ENCODE results near the gene NEDD8.

NEDD8 gene

DNA sequence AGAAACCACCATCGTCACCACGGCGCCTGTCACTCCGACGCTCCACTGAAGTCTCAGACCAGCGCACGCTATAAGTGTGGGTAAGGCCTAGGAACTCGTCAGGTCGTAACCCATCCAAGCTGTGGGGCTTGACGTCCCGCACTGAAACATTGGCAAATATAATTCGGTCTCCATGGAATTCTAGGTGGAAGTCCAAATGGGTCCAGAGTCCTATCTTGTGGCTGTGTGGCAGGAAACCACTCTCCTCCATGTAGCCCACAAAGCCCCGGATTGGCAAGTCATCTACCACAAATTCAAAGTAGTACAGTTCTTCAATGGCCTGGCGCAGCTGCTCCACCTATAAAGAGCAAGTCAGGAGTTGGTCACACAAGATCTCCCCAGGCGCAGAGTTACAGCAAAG is 39.2 kb downstream of the NEDD8 start:
- POLR2A ChIA-PET = no interaction called here
- no peak overlapping the region for H3K4me3 ChIP-seq (ENCODE audit: low read depth, low read length)
- CTCF ChIA-PET = no interaction called here
- H3K9me3 ChIP-seq (ENCODE audit: control insufficient read depth, insufficient read depth, low read depth, low read length) = no peaks in the 10 kb centered on the region
- H3K4me1 ChIP-seq (ENCODE audit: control insufficient read depth, insufficient read depth, low read length) = peaks cover 6% of the 10 kb centered on the region; the same call in 1 of the 2 replicates
- TF ChIP-seq SCRT2 (tag by site-specific recombination; IDR thresholded peaks at IDR 0.05) = no peak
- TF ChIP-seq ZNF404 (tag by site-specific recombination; IDR thresholded peaks at IDR 0.05) = no peak
- no peak for TF ChIP-seq BCL11B (tag by site-specific recombination; IDR thresholded peaks at IDR 0.05; ENCODE audit: low read depth)
- TF ChIP-seq GLI4 (tag by site-specific recombination; IDR thresholded peaks at IDR 0.05) = no peak
- TF ChIP-seq ZNF221 (tag by site-specific recombination; IDR thresholded peaks at IDR 0.05; ENCODE audit: borderline replicate concordance) = no peak
- TF ChIP-seq ZBTB7A (tag by site-specific recombination; IDR thresholded peaks at IDR 0.05; ENCODE audit: low read depth) = no peak
- no peak for TF ChIP-seq HOXA7 (CRISPR knock-in tag; IDR thresholded peaks at IDR 0.05; ENCODE audit: borderline replicate concordance)
- TF ChIP-seq KLF8 (tag by site-specific recombination; IDR thresholded peaks at IDR 0.05) = no peak
- TF ChIP-seq ZNF175 (tag by site-specific recombination; IDR thresholded peaks at IDR 0.05) = no peak
- TF ChIP-seq REPIN1 (tag by site-specific recombination; IDR thresholded peaks at IDR 0.05; ENCODE audit: low read depth) = no peak
- no peak for TF ChIP-seq ZNF555 (tag by site-specific recombination; conservative IDR thresholded peaks at IDR 0.05)
- TF ChIP-seq IKZF3 (tag by site-specific recombination; IDR thresholded peaks at IDR 0.05) = no peak
- TF ChIP-seq ZNF184 (tag by site-specific recombination; IDR thresholded peaks at IDR 0.05) = no peak
- TF ChIP-seq ZSCAN16 (tag by site-specific recombination; IDR thresholded peaks at IDR 0.05) = no peak
- no peak for TF ChIP-seq ZNF768 (tag by site-specific recombination; IDR thresholded peaks at IDR 0.05)
- no peak for TF ChIP-seq KLF16 (tag by site-specific recombination; IDR thresholded peaks at IDR 0.05)
- TF ChIP-seq ZNF140 (tag by site-specific recombination; IDR thresholded peaks at IDR 0.05) = no peak
- TF ChIP-seq ZNF76 (tag by site-specific recombination; IDR thresholded peaks at IDR 0.05; ENCODE audit: borderline replicate concordance, low read depth) = no peak
- no peak for TF ChIP-seq ZNF48 (tag by site-specific recombination; IDR thresholded peaks at IDR 0.05)
- peaks cover 6 to 43% of the 10 kb centered on the region in 2 experiments for H3K36me3 ChIP-seq (ENCODE audit: control insufficient read depth in 2 of 2, insufficient read depth in 1 of 2, low read length in 2 of 2)
- no peak overlapping the region for H3K27ac ChIP-seq (ENCODE audit: extremely low read depth, low read depth, low read length)

DNA sequence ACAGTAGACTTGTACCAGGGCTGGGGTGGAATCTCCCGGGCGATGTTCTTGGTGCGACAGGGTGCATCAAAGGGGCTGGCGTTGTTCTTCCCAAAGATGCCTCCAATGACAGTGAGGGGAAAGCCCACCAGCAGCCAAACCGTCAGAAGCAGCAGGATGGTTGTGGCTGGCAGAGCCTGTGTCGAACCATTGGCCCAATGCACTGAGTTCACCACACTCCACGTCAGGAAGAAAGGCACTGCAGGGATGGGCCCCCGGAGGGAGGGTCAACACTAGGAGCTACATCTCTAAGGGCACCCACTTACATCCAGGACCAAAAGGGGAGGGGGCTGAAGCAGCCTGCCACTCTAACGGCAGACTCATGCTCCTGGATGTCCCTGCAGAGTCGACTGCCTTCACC is 41.8 kb downstream of the NEDD8 start:
- CTCF ChIA-PET = interaction anchor here (1.1 kb wide), 1 partner anchor 156 kb away, joined by 3 read pairs; no protein-coding TSS in a partner anchor
- Histone ChIP-seq H3K36me3 (ENCODE audit: control insufficient read depth in 2 of 2, insufficient read depth in 1 of 2, low read length in 2 of 2) (peaks cover 6 to 67% of the 10 kb centered on the region in 2 experiments), H3K27ac (ENCODE audit: extremely low read depth, low read depth, low read length) (no peak overlapping the region), H3K9me3 (ENCODE audit: control insufficient read depth, insufficient read depth, low read depth, low read length) (no peaks in the 10 kb centered on the region), H3K4me1 (ENCODE audit: control insufficient read depth, insufficient read depth, low read length) (peaks cover 11% of the 10 kb centered on the region; the same call in 1 of the 2 replicates), H3K4me3 (ENCODE audit: low read depth, low read length) (no peak overlapping the region)
- POLR2A ChIA-PET = no interaction called here
- TF ChIP-seq, protein P1, sequence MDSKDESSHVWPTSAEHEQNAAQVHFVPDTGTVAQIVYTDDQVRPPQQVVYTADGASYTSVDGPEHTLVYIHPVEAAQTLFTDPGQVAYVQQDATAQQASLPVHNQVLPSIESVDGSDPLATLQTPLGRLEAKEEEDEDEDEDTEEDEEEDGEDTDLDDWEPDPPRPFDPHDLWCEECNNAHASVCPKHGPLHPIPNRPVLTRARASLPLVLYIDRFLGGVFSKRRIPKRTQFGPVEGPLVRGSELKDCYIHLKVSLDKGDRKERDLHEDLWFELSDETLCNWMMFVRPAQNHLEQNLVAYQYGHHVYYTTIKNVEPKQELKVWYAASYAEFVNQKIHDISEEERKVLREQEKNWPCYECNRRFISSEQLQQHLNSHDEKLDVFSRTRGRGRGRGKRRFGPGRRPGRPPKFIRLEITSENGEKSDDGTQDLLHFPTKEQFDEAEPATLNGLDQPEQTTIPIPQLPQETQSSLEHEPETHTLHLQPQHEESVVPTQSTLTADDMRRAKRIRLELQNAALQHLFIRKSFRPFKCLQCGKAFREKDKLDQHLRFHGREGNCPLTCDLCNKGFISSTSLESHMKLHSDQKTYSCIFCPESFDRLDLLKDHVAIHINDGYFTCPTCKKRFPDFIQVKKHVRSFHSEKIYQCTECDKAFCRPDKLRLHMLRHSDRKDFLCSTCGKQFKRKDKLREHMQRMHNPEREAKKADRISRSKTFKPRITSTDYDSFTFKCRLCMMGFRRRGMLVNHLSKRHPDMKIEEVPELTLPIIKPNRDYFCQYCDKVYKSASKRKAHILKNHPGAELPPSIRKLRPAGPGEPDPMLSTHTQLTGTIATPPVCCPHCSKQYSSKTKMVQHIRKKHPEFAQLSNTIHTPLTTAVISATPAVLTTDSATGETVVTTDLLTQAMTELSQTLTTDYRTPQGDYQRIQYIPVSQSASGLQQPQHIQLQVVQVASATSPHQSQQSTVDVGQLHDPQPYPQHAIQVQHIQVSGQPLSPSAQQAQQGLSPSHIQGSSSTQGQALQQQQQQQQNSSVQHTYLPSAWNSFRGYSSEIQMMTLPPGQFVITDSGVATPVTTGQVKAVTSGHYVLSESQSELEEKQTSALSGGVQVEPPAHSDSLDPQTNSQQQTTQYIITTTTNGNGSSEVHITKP (tag by site-specific recombination; IDR thresholded peaks at IDR 0.05) = no peak
- TF ChIP-seq ZNF600 (tag by site-specific recombination; IDR thresholded peaks at IDR 0.05) = peak; percentile 52

GRCh38 chr14:24189460-24189859 is 42.7 kb downstream of the NEDD8 start:
- POLR2A ChIA-PET = interaction anchor here (1.3 to 2.3 kb wide), 8 partner anchors 9 to 75 kb away, joined by 4 to 19 read pairs (median 9); partner anchors contain the start of genes CHMP4A, DCAF11, EMC9 and IRF9
- TF ChIP-seq ZNF513 (tag by site-specific recombination; IDR thresholded peaks at IDR 0.05) (peak; percentile 55; the same call in 1 of the 2 replicates), ZNF302 (tag by site-specific recombination; IDR thresholded peaks at IDR 0.05; ENCODE audit: low read depth) (no peak), OSR2 (tag by site-specific recombination; IDR thresholded peaks at IDR 0.05) (no peak)
- Histone ChIP-seq H3K4me3 (ENCODE audit: low read depth, low read length) (no peak overlapping the region), H3K4me1 (ENCODE audit: control insufficient read depth, insufficient read depth, low read length) (peaks cover 7% of the 10 kb centered on the region; the same call in 1 of the 2 replicates), H3K9me3 (ENCODE audit: control insufficient read depth, insufficient read depth, low read depth, low read length) (no peaks in the 10 kb centered on the region), H3K27ac (ENCODE audit: extremely low read depth, low read depth, low read length) (no peak overlapping the region), H3K36me3 (ENCODE audit: control insufficient read depth in 2 of 2, insufficient read depth in 1 of 2, low read length in 2 of 2) (peaks cover 6 to 75% of the 10 kb centered on the region in 2 experiments)
- CTCF ChIA-PET = interaction anchor here (1.3 to 3.0 kb wide), 2 partner anchors 28 to 107 kb away, joined by 3 to 12 read pairs; partner anchors contain the start of gene IRF9

Measured in HEK293 (cell line).